HG02938 (cell line): ENCODE measurements around the gene PRDX2.

ENCODE experiments used
- ATAC-seq: cut with Tn5 transposase; IDR thresholded peaks from one replicate; pipeline ENCODE4 v1.9.1; 2021; ENCODE audit warnings: mild to moderate bottlenecking, moderate library complexity; ENCODE audit not compliant: unreplicated experiment

Gene PRDX2

GRCh38 chr19:12782424-12783290, 18.9 kb downstream of the PRDX2 start:
- ATAC-seq = no peak

GRCh38 chr19:12782174-12782423, 19.5 kb downstream of the PRDX2 start:
- ATAC-seq = no peak

DNA sequence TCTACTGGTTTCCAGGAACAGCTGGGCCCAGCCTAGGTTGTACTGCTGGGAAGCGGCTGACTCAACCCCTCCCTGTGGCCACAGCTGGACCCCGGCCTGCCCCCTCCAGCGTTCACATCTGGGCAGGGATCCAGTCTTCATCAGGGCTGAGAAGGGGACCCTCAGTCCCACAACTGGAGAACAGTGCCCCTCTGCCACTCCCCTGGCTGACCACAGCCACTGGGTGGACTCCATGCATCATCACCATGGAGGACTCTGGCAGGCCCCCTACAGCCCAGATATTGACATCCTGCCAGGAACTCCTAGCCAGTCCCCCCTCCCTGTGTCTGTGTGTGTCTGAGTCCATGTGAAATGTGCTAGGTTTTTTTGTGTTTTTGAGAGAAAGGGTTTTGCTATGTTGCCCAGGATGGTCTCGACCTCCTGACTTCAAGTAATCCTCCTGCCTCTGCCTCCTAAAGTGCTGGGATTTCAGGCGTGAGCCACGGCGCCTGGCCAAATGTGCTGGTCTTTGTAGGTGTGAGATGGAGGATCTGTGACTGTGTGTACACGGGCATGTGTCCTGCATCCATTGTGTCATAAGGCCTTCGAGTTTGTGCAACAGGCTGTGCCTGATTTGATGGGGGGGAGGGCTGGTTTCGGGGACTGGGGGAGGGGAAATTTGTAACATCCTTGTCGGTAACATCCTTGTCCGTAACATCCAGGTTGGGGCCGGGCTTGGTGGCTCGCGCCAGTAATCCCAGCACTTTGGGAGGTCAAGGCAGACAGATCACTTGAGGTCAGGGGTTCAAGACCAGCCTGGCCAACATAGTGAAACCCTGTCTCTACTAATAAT, 22.2 kb downstream of the PRDX2 start:
- no peak for ATAC-seq

GRCh38 chr19:12778905-12779161, 22.8 kb downstream of the PRDX2 start:
- no peak for ATAC-seq

GRCh38 chr19:12778017-12778904, 23.3 kb downstream of the PRDX2 start:
- ATAC-seq = no peak

- ATAC-seq = no peak
Measured at GRCh38 chr19:12777217-12778016, 24.2 kb downstream of the PRDX2 start.

DNA sequence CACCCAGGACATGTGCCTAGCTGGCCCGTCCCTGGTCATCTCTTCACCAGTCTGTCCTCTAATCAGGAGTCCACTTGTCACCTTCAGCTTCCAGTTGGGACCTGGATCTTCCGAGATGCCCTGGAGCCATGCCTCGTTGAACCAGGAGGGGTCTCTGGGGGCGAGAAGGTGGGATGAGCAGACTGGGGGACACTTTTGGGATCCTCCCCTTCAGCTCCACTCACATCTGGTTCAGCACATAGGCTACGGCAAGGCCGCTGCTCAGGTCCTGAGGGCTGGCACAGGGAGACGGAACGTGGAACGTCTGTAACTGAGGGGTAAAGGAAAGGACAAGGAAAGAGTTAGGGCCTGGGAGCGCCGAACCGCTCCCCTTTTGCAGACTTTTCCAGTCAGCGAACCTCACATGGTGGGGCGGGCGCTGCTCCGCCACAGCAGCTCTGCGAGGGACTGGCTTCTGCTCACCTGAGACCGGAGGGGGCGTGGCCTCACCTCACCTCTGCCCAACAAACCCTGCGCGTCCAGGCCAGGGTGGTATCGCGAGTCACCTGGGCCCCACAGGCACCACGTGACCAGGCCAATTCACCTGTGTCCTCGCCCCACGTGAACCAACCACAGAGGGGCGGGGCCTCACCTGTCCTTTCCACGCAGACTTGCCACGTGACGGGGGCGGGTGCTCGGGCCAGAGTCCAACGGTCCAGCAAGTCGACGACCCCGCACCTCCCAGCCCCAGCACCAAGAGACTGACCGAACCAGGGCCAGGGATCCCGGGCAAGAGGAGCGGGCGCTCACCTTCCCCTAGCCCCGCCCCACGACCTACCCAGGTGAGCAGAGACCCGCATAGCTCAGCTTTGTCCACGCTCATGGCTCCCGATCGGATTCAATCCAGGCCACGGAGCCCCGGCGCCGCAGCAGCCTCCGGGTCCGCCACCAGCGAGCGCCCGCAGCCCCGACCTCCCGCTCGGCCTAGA, 26.7 kb downstream of the PRDX2 start, which contains the start of gene HOOK2:
Gene HOOK2, minus strand, starts transcription at position 965 of the 968 bp plus-strand sequence. Its CDS starts 103 bp downstream, at position 862.
- ATAC-seq = peak; percentile 1

- ATAC-seq = no peak
Measured at GRCh38 chr19:12773571-12773970, 28.0 kb downstream of the PRDX2 start.

DNA sequence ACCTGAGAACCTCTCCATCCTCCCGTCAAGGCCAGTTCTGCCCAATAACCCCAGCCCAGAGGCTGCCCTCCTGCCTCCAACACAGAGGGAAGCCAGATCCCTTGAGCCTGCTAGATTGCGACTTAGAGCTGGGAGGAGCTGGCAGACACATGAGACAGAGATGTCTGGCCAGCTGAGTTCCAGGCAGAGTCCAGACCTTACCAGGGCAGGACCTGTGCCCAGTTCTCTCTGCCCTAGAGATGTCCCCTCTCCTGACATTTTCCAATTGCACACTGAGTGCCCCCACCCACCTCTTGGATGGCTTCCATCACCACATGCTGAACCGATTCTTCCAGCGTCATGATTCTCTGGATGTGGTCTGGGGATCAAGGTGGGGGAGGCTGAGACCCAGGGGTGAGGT, 29.3 kb downstream of the PRDX2 start:
- no peak for ATAC-seq

DNA sequence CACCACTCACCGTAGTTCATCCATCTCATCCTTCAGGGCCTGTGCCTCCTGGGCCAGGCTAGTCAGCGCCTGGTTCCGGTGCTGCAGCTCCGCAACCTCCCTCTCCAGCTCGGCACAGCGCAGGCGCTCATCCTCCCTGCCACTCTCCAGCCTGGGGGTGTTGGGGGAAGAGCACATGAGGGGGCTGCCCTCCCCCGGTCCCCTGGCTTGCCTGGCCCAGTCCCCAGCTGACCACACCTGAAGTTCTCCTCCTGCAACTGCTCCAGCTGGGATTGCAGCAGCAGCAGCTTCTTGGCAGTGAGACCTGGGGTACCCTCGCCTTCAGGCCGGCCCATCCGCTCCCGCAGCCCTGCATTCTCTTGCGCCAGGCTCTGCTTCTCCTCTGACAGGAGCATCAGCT, 30.7 kb downstream of the PRDX2 start:
- ATAC-seq = no peak

DNA sequence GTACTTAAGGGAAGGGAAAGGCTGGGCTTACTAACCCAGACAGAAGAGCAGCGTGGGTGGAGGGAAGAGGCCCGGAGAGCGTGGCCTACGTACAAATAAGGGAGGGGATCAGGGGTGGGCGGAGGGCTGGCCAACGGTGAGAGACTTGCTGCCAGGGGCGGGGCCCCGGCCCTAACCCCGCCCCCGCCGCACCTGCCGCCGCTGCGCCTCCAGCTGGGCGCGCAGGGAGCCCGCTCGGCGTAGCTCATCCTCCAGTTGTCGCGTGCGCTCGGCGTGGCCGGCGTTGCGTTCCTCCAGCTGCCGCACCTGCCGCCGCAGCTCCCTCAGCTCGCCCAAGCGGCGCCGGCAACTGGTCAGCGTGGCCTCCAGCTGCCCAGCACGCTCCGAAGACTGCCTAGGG, 31.9 kb downstream of the PRDX2 start:
- ATAC-seq = no peak

DNA sequence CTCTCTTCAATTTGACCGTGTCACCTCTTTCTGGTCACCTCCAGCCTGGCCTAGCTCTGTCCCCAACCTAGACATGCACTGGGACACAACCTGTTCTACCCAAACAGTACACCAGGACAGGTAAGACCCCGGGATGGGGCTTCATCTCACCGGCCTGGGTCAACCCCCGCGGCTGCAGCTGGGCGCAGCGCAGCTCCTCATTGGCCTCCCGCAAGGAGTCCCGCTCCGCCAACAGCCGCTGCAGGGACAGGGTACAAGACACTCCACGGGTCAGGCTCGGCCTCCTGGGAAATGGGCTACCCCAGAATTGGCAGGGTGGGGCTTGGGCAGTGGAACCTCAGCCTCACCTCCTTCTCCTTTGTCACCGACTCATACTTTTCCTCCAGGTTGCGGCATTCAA, 33.9 kb downstream of the PRDX2 start:
- ATAC-seq = no peak

GRCh38 chr19:12767150-12767549, 34.5 kb downstream of the PRDX2 start:
- no peak for ATAC-seq

DNA sequence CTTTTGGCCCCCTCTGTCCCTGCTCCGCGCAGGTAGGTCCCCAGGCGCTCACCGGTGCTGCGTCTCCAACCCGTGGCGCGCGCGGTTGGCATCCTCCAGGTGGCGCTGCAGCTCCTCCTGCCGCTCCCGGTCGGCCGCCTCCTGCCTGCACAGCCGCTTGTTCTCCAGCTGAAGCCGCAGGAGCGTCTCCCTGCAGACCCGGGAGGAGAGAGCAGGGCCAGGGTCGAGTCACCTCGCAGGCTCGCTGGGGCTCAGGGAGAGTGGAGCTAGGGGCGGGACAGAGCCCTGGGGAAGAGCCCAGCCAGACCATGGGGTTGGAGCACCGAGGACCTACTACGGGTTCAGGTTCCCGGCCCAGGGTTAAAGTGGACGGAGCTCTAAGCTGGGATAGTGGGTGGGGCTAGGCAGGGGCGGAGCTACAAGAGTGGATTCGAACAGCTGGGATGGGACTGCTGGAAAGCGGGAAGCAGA, 35.5 kb downstream of the PRDX2 start:
- ATAC-seq = no peak

DNA sequence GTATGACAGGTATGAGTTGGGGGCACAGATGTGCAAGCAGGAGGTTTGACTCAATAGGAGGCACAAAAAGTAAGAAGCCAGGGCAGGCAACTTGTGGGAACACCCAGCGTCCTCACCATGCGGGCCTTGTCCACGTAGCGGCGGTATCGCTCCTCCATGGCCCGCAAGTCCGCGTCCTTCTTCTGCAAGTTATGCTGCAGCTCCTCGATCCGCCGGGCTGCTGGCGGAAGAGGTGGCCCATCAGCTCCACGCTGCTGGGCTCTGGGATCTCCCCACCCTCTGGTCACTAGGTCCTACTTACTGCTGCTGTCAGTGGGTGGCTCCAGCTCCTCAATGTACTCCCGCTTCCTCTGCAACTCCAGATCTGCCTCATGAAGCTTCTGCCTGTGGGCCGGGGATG, 36.9 kb downstream of the PRDX2 start:
- no peak for ATAC-seq

DNA sequence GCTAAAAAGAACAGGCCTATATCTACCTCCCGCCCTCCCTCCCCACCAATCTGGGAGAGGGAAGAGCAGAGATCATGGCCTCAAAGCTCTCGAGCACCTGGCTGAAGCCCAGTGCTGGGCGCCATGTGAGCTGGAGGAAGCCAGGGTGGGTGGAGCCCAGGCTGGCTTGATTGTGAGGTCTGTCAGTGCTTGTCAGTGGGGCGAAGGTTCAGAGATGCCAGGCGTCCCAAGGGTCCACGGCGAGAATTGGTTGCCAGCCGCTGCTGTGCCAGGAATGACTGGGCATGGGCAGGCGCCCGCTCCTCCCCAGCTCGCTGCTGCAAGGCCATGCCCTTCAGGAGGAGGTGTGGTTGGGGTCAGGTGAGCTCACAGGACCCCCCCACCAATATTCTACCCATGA, 38.5 kb downstream of the PRDX2 start:
- no peak for ATAC-seq

- no peak for ATAC-seq
Measured at GRCh38 chr19:12759686-12760085, 41.9 kb downstream of the PRDX2 start.

GRCh38 chr19:12757544-12758274, 43.9 kb downstream of the PRDX2 start:
- no peak for ATAC-seq
